Measurements from ENCODE around the gene RNU11.

DNA sequence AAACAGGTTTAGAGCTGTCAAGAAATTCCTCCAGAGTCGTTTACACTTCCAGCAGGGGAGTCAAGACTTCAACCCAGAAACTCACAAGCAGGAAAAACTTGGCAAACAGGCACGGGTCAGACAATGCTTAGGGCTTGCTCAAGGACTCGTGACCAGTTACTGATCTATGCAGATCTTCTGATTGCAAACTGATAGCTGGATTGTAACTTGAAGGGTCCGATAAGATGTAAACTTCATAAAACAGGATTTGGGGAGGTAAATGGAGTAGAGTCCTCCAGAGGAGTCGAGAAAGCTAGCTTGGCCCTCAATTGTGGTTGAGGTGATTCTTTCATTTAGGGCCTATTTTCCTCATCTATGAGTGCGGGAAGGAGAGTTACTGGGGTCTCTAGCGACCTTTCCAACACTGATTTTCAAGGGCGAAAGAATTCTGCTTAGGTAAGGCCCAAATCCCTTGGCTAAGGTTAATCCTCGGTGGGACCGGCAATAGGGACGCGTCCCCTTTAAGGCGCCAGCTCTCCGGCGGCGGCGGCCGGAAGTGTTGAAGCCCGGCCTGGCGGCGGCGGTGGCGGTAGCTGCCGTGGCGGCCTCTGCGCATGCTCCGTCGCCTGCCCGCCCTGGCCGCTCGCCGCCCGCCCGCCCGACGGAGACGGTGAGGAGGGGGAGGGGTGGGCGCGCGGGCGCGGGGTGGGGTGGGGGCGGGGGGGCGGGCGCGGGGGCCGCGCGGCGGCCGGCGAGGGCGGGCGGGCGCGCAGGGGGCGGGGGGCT is 20.0 kb downstream of the RNU11 start, which contains the start of gene GMEB1:
- TF ChIP-seq CTCF (IDR thresholded peaks at IDR 0.05; ENCODE audit: extremely low read depth in 1 of 2, insufficient read depth in 1 of 2, low read depth in 1 of 2, low read length in 2 of 2) (no peak), EZH2 (IDR thresholded peaks at IDR 0.05; ENCODE audit: borderline replicate concordance, low read depth, low read length, severe bottlenecking) (no peak), POLR2A (IDR thresholded peaks at IDR 0.05; ENCODE audit: low read depth, low read length) (no peak), POLR2AphosphoS5 (IDR thresholded peaks at IDR 0.05; ENCODE audit: insufficient read depth, low read depth, low read length) (no peak), MYC (IDR thresholded peaks at IDR 0.05; ENCODE audit: low read depth, low read length) (no peak), FOS (IDR thresholded peaks at IDR 0.05; ENCODE audit: borderline replicate concordance, insufficient read depth, low read length) (no peak), MAX (IDR thresholded peaks at IDR 0.05; ENCODE audit: insufficient read depth, insufficient read length) (no peak), JUN (IDR thresholded peaks at IDR 0.05; ENCODE audit: borderline replicate concordance, insufficient read depth, insufficient read length, low read depth) (no peak)
